Measurements from ENCODE around the gene CHGA. TPM values are rescaled to one million over a fixed set of nuclear protein-coding genes. Genes with fewer than 3 reads are reported as not detected.

Gene CHGA
- total RNA-seq, 1 experiment from 2014 or later, result 8.5 TPM

DNA sequence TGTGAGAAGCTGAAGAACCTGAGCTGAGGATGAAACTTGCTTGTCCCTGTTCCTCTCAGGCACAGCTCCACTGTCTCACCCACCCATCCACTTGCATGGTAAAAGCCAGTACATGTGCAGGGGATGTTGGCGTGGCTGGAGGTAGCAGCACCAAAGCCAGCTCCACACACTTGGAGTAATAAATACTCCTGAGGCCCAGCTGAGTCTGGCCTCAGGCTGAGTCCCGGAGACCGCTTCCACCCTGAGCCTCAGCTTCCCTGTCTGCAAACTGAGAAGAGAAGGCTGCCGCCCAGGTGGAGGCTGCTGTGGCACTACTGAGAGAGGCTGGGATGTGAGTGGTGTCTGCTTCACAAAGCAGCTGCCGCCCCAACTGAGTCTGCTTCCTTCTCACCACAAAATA is 19.2 kb downstream of the CHGA start:
- no peaks in the 10 kb centered on the region for H3K27me3 Mint-ChIP-seq (ENCODE audit: low read depth)
- CTCF ChIA-PET, result interaction anchor here (1.3 kb wide), 1 partner anchor 10 kb away, joined by 3 read pairs; no protein-coding TSS in a partner anchor
- TF ChIP-seq, protein P1, sequence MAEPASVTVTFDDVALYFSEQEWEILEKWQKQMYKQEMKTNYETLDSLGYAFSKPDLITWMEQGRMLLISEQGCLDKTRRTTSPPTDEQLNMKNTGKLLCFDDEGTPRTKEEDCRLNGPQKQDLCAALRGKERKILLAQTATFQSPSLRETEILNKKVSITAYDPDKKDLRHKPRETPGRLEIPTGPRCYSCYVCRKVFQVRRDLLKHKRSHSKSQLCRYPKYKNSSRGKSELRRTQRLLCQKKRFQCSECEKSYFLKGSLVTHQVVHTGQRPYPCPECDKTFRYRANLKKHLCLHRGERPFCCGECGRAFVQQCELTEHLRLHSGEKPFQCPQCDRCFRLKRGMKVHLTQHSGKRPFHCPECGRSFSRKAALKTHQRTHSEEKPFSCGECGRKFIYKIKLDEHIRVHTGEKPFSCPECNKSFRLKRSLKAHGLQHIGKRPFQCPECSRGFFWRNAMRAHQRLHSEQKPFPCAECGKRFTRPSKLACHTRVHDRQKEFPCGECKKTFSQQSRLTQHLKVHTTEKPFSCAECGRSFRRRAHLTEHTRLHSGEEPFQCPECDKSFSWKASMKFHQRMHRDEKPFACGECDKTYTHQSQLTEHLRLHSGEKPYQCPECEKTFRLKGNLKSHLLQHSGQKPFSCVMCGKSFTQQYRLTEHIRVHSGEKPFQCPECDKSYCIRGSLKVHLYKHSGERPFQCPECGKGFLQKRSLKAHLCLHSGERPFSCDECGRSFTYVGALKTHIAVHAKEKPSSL (CRISPR knock-in tag; conservative IDR thresholded peaks at IDR 0.05), result no peak
- TF ChIP-seq JUN (CRISPR knock-in tag; IDR thresholded peaks at IDR 0.05), result no peak
- no peaks in the 10 kb centered on the region for H3K4me1 Mint-ChIP-seq
- POLR2A ChIA-PET, result no interaction called here
- H3K9me3 Mint-ChIP-seq, result no peaks in the 10 kb centered on the region
- DNase-seq (ENCODE audit: low spot score), result no peak
- no peak overlapping the region for H3K27ac Mint-ChIP-seq
- H3K36me3 Mint-ChIP-seq, result peaks cover 5% of the 10 kb centered on the region; the same call in 1 of the 2 replicates
- no peak for ATAC-seq
- no peak overlapping the region for H3K4me3 Mint-ChIP-seq

DNA sequence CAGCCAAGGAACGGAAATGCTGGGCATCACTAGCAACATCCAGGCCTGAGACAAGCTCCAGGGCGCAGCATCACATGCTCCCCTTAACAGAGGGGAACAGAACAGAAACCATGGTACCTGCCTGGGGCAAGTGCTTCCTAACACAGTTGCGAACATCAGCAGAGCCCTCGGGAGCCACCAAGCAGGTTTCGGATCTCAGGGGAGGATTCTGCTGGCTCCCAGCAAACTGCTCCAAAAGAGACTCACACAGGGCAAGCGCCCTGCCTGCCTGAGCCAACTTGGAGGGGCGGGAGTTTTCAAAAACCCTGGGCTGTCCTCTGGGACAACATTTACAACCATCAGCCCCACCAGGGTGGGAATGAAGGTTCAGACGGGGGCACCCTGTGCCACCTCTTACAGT is 19.6 kb downstream of the CHGA start:
- DNase-seq (ENCODE audit: low spot score) (no peak), ATAC-seq (no peak)
- Mint-ChIP-seq H3K27me3 (ENCODE audit: low read depth) (no peaks in the 10 kb centered on the region), H3K4me1 (no peaks in the 10 kb centered on the region), H3K36me3 (peaks cover 7% of the 10 kb centered on the region; the same call in 1 of the 2 replicates), H3K4me3 (no peak overlapping the region), H3K27ac (no peak overlapping the region), H3K9me3 (no peaks in the 10 kb centered on the region)
- TF ChIP-seq ELF4 (CRISPR knock-in tag; IDR thresholded peaks at IDR 0.05; ENCODE audit: low read depth), result no peak
- TF ChIP-seq ZNF263 (CRISPR knock-in tag; IDR thresholded peaks at IDR 0.05; ENCODE audit: low read depth), result no peak
- TF ChIP-seq, protein P2, sequence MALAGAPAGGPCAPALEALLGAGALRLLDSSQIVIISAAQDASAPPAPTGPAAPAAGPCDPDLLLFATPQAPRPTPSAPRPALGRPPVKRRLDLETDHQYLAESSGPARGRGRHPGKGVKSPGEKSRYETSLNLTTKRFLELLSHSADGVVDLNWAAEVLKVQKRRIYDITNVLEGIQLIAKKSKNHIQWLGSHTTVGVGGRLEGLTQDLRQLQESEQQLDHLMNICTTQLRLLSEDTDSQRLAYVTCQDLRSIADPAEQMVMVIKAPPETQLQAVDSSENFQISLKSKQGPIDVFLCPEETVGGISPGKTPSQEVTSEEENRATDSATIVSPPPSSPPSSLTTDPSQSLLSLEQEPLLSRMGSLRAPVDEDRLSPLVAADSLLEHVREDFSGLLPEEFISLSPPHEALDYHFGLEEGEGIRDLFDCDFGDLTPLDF (CRISPR knock-in tag; IDR thresholded peaks at IDR 0.05), result no peak
- TF ChIP-seq, protein P3, sequence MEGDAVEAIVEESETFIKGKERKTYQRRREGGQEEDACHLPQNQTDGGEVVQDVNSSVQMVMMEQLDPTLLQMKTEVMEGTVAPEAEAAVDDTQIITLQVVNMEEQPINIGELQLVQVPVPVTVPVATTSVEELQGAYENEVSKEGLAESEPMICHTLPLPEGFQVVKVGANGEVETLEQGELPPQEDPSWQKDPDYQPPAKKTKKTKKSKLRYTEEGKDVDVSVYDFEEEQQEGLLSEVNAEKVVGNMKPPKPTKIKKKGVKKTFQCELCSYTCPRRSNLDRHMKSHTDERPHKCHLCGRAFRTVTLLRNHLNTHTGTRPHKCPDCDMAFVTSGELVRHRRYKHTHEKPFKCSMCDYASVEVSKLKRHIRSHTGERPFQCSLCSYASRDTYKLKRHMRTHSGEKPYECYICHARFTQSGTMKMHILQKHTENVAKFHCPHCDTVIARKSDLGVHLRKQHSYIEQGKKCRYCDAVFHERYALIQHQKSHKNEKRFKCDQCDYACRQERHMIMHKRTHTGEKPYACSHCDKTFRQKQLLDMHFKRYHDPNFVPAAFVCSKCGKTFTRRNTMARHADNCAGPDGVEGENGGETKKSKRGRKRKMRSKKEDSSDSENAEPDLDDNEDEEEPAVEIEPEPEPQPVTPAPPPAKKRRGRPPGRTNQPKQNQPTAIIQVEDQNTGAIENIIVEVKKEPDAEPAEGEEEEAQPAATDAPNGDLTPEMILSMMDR (IDR thresholded peaks at IDR 0.05), result no peak
- TF ChIP-seq, protein P4, sequence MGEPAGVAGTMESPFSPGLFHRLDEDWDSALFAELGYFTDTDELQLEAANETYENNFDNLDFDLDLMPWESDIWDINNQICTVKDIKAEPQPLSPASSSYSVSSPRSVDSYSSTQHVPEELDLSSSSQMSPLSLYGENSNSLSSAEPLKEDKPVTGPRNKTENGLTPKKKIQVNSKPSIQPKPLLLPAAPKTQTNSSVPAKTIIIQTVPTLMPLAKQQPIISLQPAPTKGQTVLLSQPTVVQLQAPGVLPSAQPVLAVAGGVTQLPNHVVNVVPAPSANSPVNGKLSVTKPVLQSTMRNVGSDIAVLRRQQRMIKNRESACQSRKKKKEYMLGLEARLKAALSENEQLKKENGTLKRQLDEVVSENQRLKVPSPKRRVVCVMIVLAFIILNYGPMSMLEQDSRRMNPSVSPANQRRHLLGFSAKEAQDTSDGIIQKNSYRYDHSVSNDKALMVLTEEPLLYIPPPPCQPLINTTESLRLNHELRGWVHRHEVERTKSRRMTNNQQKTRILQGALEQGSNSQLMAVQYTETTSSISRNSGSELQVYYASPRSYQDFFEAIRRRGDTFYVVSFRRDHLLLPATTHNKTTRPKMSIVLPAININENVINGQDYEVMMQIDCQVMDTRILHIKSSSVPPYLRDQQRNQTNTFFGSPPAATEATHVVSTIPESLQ (CRISPR knock-in tag; IDR thresholded peaks at IDR 0.05), result no peak
- TF ChIP-seq, protein P5, sequence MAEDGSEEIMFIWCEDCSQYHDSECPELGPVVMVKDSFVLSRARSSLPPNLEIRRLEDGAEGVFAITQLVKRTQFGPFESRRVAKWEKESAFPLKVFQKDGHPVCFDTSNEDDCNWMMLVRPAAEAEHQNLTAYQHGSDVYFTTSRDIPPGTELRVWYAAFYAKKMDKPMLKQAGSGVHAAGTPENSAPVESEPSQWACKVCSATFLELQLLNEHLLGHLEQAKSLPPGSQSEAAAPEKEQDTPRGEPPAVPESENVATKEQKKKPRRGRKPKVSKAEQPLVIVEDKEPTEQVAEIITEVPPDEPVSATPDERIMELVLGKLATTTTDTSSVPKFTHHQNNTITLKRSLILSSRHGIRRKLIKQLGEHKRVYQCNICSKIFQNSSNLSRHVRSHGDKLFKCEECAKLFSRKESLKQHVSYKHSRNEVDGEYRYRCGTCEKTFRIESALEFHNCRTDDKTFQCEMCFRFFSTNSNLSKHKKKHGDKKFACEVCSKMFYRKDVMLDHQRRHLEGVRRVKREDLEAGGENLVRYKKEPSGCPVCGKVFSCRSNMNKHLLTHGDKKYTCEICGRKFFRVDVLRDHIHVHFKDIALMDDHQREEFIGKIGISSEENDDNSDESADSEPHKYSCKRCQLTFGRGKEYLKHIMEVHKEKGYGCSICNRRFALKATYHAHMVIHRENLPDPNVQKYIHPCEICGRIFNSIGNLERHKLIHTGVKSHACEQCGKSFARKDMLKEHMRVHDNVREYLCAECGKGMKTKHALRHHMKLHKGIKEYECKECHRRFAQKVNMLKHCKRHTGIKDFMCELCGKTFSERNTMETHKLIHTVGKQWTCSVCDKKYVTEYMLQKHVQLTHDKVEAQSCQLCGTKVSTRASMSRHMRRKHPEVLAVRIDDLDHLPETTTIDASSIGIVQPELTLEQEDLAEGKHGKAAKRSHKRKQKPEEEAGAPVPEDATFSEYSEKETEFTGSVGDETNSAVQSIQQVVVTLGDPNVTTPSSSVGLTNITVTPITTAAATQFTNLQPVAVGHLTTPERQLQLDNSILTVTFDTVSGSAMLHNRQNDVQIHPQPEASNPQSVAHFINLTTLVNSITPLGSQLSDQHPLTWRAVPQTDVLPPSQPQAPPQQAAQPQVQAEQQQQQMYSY (CRISPR knock-in tag; IDR thresholded peaks at IDR 0.05), result no peak
- TF ChIP-seq FOXK1 (CRISPR knock-in tag; IDR thresholded peaks at IDR 0.05), result no peak
- TF ChIP-seq, protein P1 (CRISPR knock-in tag; conservative IDR thresholded peaks at IDR 0.05), result no peak
- TF ChIP-seq ESRRA (CRISPR knock-in tag; IDR thresholded peaks at IDR 0.05; ENCODE audit: borderline replicate concordance), result no peak
- no peak for TF ChIP-seq ZNF396 (CRISPR knock-in tag; IDR thresholded peaks at IDR 0.05; ENCODE audit: borderline replicate concordance)
- TF ChIP-seq, protein P6, sequence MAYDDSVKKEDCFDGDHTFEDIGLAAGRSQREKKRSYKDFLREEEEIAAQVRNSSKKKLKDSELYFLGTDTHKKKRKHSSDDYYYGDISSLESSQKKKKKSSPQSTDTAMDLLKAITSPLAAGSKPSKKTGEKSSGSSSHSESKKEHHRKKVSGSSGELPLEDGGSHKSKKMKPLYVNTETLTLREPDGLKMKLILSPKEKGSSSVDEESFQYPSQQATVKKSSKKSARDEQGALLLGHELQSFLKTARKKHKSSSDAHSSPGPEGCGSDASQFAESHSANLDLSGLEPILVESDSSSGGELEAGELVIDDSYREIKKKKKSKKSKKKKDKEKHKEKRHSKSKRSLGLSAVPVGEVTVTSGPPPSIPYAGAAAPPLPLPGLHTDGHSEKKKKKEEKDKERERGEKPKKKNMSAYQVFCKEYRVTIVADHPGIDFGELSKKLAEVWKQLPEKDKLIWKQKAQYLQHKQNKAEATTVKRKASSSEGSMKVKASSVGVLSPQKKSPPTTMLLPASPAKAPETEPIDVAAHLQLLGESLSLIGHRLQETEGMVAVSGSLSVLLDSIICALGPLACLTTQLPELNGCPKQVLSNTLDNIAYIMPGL (CRISPR knock-in tag; IDR thresholded peaks at IDR 0.05), result no peak
- TF ChIP-seq SP1 (CRISPR knock-in tag; conservative IDR thresholded peaks at IDR 0.05), result no peak
- no peak for TF ChIP-seq TCF7 (CRISPR knock-in tag; IDR thresholded peaks at IDR 0.05; ENCODE audit: low read depth)
- no peak for TF ChIP-seq TEAD4 (CRISPR knock-in tag; IDR thresholded peaks at IDR 0.05)
- no peak for TF ChIP-seq ZBTB21 (CRISPR knock-in tag; IDR thresholded peaks at IDR 0.05; ENCODE audit: borderline replicate concordance)
- TF ChIP-seq TEAD1 (CRISPR knock-in tag; IDR thresholded peaks at IDR 0.05), result no peak
- TF ChIP-seq, protein P7, sequence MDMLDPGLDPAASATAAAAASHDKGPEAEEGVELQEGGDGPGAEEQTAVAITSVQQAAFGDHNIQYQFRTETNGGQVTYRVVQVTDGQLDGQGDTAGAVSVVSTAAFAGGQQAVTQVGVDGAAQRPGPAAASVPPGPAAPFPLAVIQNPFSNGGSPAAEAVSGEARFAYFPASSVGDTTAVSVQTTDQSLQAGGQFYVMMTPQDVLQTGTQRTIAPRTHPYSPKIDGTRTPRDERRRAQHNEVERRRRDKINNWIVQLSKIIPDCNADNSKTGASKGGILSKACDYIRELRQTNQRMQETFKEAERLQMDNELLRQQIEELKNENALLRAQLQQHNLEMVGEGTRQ (CRISPR knock-in tag; IDR thresholded peaks at IDR 0.05), result no peak
- no peak for TF ChIP-seq GABPB1 (CRISPR knock-in tag; IDR thresholded peaks at IDR 0.05)
- CTCF ChIA-PET, result interaction anchor here (1.3 kb wide), 1 partner anchor 10 kb away, joined by 3 read pairs; no protein-coding TSS in a partner anchor
- POLR2A ChIA-PET, result no interaction called here
